GOT3 (cell line): ENCODE measurements around the gene MED15.
"Not testable (repeated sequence)": the region's sequence is repeated elsewhere in the genome, so short reads cannot be mapped to it uniquely, and the experiment has no call there.

Experiments used
- DNase-seq: peaks from one replicate; lab custom pipeline; 2025; ENCODE audit warnings: mixed read lengths; lab: John Stamatoyannopoulos, UW

The MED15 gene

DNA sequence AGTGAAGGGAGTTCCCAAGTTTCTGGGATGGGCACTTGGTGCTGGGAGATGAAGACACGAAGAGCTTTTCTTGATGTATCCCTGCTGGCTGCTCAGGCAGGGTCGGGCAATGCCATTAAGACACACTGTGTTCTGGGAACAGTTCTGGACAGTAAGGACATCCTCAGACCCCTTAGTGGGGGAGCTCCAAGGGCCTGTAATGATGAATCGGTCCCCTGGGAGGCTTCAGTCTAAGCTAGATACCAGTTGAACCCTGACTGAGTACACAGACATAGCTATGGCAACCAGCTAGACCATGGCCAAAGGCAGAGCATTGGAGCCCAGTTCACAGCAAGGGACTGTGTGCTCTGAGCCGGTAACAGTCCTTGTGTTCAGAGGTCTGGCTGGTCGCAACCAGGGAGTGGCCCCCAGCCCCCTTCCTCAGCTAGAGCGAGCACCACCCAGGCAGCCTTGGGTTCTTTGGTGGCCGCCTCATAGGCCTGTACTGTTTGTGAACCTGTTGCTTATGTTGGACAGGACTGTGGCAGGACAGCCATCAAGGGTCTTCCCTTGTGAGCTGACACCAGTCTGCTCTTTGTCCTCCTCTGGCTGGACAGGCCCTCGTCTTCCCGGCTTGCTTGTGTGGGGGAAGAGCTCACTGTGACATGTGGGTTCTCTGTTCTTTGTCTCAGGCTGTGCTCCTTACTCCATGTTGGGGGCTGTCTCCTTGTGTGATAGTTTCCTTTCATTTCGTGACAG, 25.0 kb downstream of the MED15 start:
- DNase-seq, result no peak

DNA sequence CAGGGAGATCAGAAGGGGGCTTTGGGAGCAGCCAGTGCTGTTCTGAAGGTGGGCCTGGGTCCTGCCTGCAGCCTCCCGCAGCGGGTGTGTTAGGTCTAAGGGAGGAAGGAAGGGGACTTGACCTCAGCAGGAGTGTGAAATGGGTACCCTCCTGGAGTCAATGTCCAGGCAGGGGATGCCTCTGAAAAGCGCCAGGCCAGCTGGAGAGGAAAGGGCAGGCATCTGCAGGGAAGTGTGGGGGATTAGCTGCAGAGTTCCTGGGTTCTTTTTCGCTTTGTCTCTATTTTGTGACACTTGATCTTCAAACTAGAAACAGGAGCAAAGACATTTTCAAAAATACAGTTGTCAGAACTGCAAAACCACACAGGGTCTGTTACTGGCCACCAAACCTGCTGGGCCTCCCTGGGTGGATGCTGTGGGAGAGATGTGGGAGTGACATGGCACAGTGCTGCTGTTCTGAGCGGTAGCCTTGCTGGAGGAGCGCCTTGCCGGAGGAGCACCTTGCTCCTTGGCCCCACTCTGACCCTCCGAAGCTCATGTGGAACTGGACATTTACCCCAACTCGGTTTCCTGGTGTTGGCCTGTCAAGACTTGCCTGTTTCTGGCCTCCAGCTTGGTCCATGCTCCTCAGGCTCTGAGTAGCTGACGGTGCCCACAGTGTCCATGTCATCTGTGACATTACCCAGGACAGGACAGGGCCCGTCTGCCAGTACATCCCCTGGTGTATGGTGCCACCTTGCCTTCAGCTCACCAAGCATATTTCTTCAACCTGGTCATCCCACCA, 25.9 kb downstream of the MED15 start:
- no peak for DNase-seq

- DNase-seq, result no peak
Measured at GRCh38 chr22:20533879-20534265, 26.5 kb downstream of the MED15 start.

GRCh38 chr22:20536590-20537324, 29.3 kb downstream of the MED15 start:
- DNase-seq, result no peak

GRCh38 chr22:20537325-20537756, 29.9 kb downstream of the MED15 start:
- DNase-seq, result no peak

DNA sequence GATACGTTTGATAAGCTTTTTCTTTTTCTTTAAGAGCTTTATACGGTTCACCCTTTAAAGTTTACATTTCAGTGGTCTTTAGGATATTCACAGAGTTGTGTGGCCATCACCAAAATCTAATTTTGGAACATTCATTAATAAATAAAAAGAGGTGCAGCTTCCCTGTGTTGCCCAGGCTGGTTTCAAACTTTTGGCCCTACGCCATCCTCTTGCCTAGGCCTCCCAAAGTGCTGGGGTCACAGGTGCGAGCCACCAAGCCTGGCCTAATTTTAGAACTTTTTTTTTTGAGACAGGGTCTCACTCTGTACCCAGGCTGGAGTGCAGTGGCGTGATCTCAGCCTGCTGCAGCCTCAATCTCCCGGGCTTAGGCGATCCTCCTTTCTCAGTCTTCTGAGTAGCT, 30.6 kb downstream of the MED15 start:
- DNase-seq, result no peak

GRCh38 chr22:20538875-20539274, 31.5 kb downstream of the MED15 start:
- DNase-seq, result not testable (repeated sequence)

DNA sequence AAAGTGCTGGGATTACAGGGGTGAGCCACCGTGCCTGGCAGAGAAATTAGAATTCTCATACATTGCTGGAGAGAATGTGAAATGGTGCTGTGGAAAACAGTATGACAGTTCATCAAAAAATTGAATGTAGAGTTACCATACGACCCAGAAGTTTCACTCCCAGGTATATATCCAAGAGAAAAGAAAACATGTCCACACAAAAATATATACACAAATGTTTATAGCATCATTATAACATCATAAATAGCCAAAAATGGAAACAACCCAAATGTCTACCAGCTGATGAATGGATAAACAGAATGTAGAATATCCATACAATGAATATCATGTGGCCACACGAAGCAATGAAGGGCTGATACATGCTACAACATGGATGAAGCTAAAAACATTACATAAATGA, 34.6 kb downstream of the MED15 start:
- no peak for DNase-seq

DNA sequence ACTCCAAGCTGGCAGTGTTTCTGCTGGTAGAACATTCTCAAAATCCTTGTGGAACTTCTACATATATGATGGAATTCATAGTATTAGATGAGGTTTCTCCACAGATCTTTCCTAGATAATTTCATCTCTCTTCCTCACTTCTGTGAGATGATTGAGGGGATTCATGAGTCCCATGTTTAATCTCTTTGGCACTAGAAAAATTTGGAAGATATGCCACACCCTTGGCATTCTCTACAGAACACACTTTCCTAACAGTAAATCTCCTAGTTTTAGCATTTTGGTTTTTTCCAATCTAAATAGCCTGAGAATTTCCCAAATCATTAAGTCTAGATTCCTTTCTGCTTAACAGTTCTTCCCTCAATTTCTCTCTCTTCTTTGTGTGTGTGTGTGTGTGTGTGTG, 35.3 kb downstream of the MED15 start:
- DNase-seq, result no peak

DNA sequence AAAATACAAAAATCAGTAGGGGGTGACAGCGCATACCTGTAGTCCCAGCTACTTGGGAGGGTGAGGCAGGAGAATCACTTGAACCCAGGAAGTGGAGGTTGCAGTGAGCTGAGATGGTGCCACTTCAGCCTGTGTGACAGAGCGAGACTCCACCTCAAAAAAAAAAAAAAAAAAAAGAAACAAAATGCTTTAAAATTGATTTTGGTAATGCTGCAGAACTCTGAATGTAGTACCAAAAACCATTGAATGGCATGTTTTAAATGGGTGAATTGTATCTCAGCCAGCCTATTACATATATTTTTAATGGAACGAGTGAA, 37.9 kb downstream of the MED15 start:
- DNase-seq, result not testable (repeated sequence)

DNA sequence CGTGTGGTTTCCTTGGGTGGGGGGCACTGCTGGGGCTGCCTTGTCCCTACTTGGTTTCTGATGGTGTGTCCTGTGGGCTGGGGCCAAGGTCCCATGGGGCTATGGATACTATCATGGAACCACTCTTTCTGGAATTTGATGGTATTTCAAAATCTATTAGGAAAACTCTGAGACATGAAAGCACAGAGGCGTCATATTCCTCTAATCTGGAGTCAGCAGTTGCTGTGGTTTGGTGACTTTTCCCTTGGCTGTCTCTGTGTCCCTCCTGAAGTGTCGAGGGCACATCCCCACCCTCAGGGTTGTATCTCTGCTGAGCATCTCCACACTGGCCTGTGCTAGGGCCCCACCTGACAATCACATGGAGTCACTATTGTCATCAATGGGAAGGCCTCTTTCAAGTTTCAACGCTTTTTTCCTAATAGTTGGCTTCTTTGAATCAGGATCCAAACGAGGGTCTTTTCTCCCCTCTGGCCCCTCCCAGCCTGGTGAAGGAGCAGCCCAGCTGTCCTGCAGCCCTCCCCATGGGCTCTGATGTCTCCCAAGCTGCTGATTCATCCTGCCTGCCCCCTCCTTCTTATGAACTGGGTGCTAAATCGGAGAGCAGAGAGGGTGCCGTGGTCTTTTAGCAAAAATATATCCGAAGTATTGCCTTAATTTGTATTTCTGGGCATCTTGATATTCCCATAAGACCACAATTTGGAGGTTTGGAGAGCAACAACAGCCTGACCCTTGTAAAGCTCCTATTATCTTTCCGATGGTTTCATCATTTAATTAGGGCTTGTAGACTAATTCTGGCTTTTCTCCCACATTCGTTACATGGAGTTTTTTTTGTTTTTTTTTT, 38.5 kb downstream of the MED15 start:
- no peak for DNase-seq

DNA sequence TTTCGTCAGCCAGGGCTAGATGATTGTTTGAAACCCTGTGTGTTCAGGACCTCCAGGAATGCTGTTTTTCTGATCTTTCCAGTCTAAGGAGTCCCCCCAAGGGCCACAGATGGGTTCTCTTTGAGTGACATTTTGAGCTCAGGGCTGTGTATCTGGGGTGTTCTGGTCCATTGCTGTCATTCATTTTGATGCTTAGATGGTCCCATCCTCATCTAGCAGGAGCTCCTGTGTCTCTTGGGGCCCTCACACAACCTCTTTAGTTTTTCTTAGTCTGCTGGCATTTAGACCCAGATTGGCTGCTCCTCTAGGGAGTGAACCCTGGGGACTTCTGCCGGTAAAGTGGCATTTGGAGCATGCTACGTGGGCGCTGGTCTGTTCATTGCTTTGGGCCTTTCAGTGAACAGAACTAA, 39.1 kb downstream of the MED15 start:
- DNase-seq, result no peak

- DNase-seq, result no peak
Measured at GRCh38 chr22:20547029-20547428, 39.6 kb downstream of the MED15 start.

GRCh38 chr22:20548806-20549205, 41.4 kb downstream of the MED15 start:
- no peak for DNase-seq

- no peak for DNase-seq
Measured at GRCh38 chr22:20549232-20549841, 41.9 kb downstream of the MED15 start.

DNA sequence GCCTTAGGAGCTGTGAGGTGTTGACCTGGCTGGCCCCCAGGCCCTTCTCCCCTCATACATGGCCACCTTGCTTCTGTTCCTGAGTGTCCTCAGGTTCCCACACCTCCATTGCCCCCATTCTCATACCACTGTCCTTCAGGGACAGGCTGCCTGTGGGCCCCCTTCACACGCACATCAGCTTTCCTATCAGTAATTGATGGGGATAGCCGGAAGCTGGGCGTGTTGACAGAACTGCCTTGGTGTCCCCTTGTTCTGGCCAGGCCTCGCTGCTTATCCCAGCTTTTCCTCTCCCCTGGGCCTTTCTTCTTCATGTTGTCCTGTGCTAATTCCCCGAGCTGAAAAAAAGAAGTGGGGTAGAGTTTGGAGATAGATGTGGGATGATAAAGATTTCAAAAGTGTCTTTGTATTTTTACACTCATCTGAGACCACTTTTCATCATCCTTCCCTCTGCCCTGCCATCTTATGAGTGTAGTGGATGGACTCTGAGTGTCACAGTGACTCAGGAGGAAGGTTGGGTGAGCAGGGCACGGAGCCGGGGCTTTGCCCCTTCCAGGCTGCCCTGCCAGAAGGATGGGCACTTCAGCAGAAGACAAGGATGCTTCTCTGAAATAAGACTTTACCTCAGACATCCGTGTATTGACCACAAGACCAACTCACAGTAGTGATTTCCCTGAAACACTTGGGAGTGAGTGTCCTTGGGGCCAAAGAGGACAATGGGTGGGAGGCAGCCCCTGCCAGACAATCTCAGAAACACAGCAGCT, 42.8 kb downstream of the MED15 start:
- no peak for DNase-seq

DNA sequence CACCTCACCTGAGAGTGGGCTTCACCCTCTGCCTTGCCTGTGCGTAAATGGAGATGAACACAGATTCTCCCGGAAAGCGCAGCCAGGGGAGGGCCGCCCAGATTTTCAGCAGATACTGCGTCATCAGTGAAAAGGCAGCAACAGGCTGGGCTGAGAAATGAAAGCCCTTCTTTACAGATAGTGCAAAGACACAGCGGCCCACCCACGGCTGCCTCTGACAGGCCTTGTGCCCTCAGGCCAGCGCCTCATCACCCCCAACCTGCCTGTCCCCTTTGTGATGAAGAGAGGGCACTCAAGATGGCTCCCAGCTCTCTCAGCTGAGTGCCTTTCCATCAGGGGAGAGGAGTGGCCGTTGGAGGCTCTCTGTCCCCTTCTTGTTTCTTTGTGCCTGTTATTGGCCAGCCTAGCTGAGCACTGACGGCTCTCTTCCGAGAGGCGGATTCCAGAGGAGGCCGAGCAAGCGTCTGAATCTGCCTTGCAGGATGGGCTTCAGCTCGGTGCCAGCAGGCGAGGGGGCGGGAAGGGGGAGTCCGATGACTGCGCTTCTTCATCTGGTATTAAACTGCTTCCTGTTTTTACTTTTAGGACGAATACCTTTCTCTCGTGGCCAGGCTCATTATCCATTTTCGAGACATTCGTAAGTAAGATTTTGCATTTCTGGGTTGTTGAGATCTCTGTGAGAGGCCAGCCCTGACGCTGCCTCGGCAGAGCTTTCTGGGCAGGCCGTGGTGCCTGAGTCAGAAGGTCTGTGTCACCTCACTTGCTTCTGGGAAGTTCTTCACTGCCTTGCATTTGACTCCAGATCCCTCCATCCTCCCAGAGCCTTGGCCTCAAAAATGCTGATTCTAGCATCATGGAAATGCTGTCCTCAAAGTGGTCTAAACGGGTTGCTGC, 43.7 kb downstream of the MED15 start:
- no peak for DNase-seq

- DNase-seq, result no peak
Measured at GRCh38 chr22:20551805-20552442, 44.5 kb downstream of the MED15 start.
